ENCODE measurements around the gene RPL10.
"Not testable (repeated sequence)": the region's sequence is repeated elsewhere in the genome, so short reads cannot be mapped to it uniquely, and the experiment has no call there.

The RPL10 gene

GRCh38 chrX:154381271-154381670, 16.9 kb upstream of the RPL10 start:
- Histone ChIP-seq H3K9me3 (ENCODE audit: low read length) (no peaks in the 10 kb centered on the region), H3K9ac (ENCODE audit: low read length) (no peak overlapping the region), H3K4me1 (ENCODE audit: insufficient read depth, low read length) (peaks cover 23% of the 10 kb centered on the region), H3K27ac (ENCODE audit: low read depth, low read length) (no peak overlapping the region), H3K27me3 (ENCODE audit: control insufficient read depth in 1 of 2, insufficient read depth in 2 of 2, low read length in 2 of 2) (peaks cover 0 to 5% of the 10 kb centered on the region in 2 donors), H3K36me3 (ENCODE audit: insufficient read depth, low read length) (no peaks in the 10 kb centered on the region), H3K4me3 (ENCODE audit: low read depth in 1 of 2, low read length in 2 of 2) (no peak overlapping the region)

- no peak overlapping the region for H3K4me3 ChIP-seq (ENCODE audit: low read depth in 1 of 2, low read length in 2 of 2)
- peaks cover 0 to 5% of the 10 kb centered on the region in 2 donors for H3K27me3 ChIP-seq (ENCODE audit: control insufficient read depth in 1 of 2, insufficient read depth in 2 of 2, low read length in 2 of 2)
- H3K9ac ChIP-seq (ENCODE audit: low read length) = no peak overlapping the region
- H3K36me3 ChIP-seq (ENCODE audit: insufficient read depth, low read length) = no peaks in the 10 kb centered on the region
- peaks cover 19% of the 10 kb centered on the region for H3K4me1 ChIP-seq (ENCODE audit: insufficient read depth, low read length)
- H3K27ac ChIP-seq (ENCODE audit: low read depth, low read length) = no peak overlapping the region
- H3K9me3 ChIP-seq (ENCODE audit: low read length) = no peaks in the 10 kb centered on the region
These were observed 15.6 kb upstream of the RPL10 start for GRCh38 chrX:154382483-154383069.

- Histone ChIP-seq H3K4me3 (ENCODE audit: low read depth in 1 of 2, low read length in 2 of 2) (no peak overlapping the region), H3K36me3 (ENCODE audit: insufficient read depth, low read length) (no peaks in the 10 kb centered on the region), H3K4me1 (ENCODE audit: insufficient read depth, low read length) (peaks cover 19% of the 10 kb centered on the region), H3K9me3 (ENCODE audit: low read length) (no peaks in the 10 kb centered on the region), H3K9ac (ENCODE audit: low read length) (no peak overlapping the region), H3K27me3 (ENCODE audit: control insufficient read depth in 1 of 2, insufficient read depth in 2 of 2, low read length in 2 of 2) (peaks cover 0 to 5% of the 10 kb centered on the region in 2 donors), H3K27ac (ENCODE audit: low read depth, low read length) (no peak overlapping the region)
These were observed 14.6 kb upstream of the RPL10 start for GRCh38 chrX:154383359-154384283.

GRCh38 chrX:154384284-154384892, 13.8 kb upstream of the RPL10 start:
- Histone ChIP-seq H3K4me3 (ENCODE audit: low read depth in 1 of 2, low read length in 2 of 2) (no peak overlapping the region), H3K9ac (ENCODE audit: low read length) (no peak overlapping the region), H3K36me3 (ENCODE audit: insufficient read depth, low read length) (no peaks in the 10 kb centered on the region), H3K9me3 (ENCODE audit: low read length) (no peaks in the 10 kb centered on the region), H3K27ac (ENCODE audit: low read depth, low read length) (no peak overlapping the region), H3K4me1 (ENCODE audit: insufficient read depth, low read length) (peaks cover 19% of the 10 kb centered on the region), H3K27me3 (ENCODE audit: control insufficient read depth in 1 of 2, insufficient read depth in 2 of 2, low read length in 2 of 2) (peaks cover 0 to 5% of the 10 kb centered on the region in 2 donors)

GRCh38 chrX:154388094-154388493, 10.1 kb upstream of the RPL10 start:
- H3K4me3 ChIP-seq (ENCODE audit: low read depth in 1 of 2, low read length in 2 of 2); H3K27me3 ChIP-seq (ENCODE audit: control insufficient read depth in 1 of 2, insufficient read depth in 2 of 2, low read length in 2 of 2): not testable (repeated sequence)
- H3K4me1 ChIP-seq (ENCODE audit: insufficient read depth, low read length) = peaks cover 12% of the 10 kb centered on the region

GRCh38 chrX:154388649-154389048, 9.5 kb upstream of the RPL10 start:
- not testable (repeated sequence) for H3K36me3 ChIP-seq (ENCODE audit: insufficient read depth, low read length); H3K9ac ChIP-seq (ENCODE audit: low read length); H3K4me1 ChIP-seq (ENCODE audit: insufficient read depth, low read length); H3K27me3 ChIP-seq (ENCODE audit: control insufficient read depth in 1 of 2, insufficient read depth in 2 of 2, low read length in 2 of 2); H3K9me3 ChIP-seq (ENCODE audit: low read length); H3K27ac ChIP-seq (ENCODE audit: low read depth, low read length); H3K4me3 ChIP-seq (ENCODE audit: low read depth in 1 of 2, low read length in 2 of 2)

More at GRCh38 chrX:154388094-154388493, 10.1 kb upstream of the RPL10 start:
- H3K9me3 ChIP-seq (ENCODE audit: low read length); H3K9ac ChIP-seq (ENCODE audit: low read length); H3K27ac ChIP-seq (ENCODE audit: low read depth, low read length); H3K36me3 ChIP-seq (ENCODE audit: insufficient read depth, low read length): not testable (repeated sequence)

- not testable (repeated sequence) for H3K9me3 ChIP-seq (ENCODE audit: low read length); H3K36me3 ChIP-seq (ENCODE audit: insufficient read depth, low read length); H3K27ac ChIP-seq (ENCODE audit: low read depth, low read length); H3K27me3 ChIP-seq (ENCODE audit: control insufficient read depth in 1 of 2, insufficient read depth in 2 of 2, low read length in 2 of 2); H3K9ac ChIP-seq (ENCODE audit: low read length); H3K4me3 ChIP-seq (ENCODE audit: low read depth in 1 of 2, low read length in 2 of 2); H3K4me1 ChIP-seq (ENCODE audit: insufficient read depth, low read length)
These were observed 8.1 kb upstream of the RPL10 start for GRCh38 chrX:154389812-154390747.

- not testable (repeated sequence) for H3K27ac ChIP-seq (ENCODE audit: low read depth, low read length); H3K4me3 ChIP-seq (ENCODE audit: low read depth in 1 of 2, low read length in 2 of 2)
These were observed 1.8 kb upstream of the RPL10 start for GRCh38 chrX:154396363-154396762.

GRCh38 chrX:154396973-154397887, 947 bp upstream of the RPL10 start:
- Histone ChIP-seq H3K9me3 (ENCODE audit: low read length) (no peaks in the 10 kb centered on the region), H3K36me3 (ENCODE audit: insufficient read depth, low read length) (peaks cover 13% of the 10 kb centered on the region), H3K4me1 (ENCODE audit: insufficient read depth, low read length) (peaks cover 13% of the 10 kb centered on the region), H3K4me3 (ENCODE audit: low read depth in 1 of 2, low read length in 2 of 2) (peak overlapping the region; percentile 58 to 68), H3K9ac (ENCODE audit: low read length) (peak overlapping the region; percentile 42), H3K27ac (ENCODE audit: low read depth, low read length) (peak overlapping the region; percentile 90), H3K27me3 (ENCODE audit: control insufficient read depth in 1 of 2, insufficient read depth in 2 of 2, low read length in 2 of 2) (peaks cover 0 to 3% of the 10 kb centered on the region in 2 donors)

More at GRCh38 chrX:154396363-154396762, 1.8 kb upstream of the RPL10 start:
- H3K9me3 ChIP-seq (ENCODE audit: low read length); H3K9ac ChIP-seq (ENCODE audit: low read length); H3K27me3 ChIP-seq (ENCODE audit: control insufficient read depth in 1 of 2, insufficient read depth in 2 of 2, low read length in 2 of 2): not testable (repeated sequence)
- Histone ChIP-seq H3K36me3 (ENCODE audit: insufficient read depth, low read length) (peaks cover 13% of the 10 kb centered on the region), H3K4me1 (ENCODE audit: insufficient read depth, low read length) (peaks cover 13% of the 10 kb centered on the region)
